Endodermal cell (in vitro differentiated cells): ENCODE measurements around the gene ITSN1. TPM values are rescaled to one million over a fixed set of nuclear protein-coding genes. Genes with fewer than 3 reads are reported as not detected.

ENCODE experiments used
- DNase-seq: peaks from one replicate; pipeline ENCODE4 v3.0.0-alpha.2; 2017
- H3K27ac ChIP-seq: 2 replicates; pipeline ENCODE4 v1.5.1; 2013; ENCODE audit warnings: mild to moderate bottlenecking, low read depth, low read length, moderate library complexity
- H3K27me3 ChIP-seq: 2 replicates; pipeline ENCODE4 v1.6.1; 2013; ENCODE audit warnings: mild to moderate bottlenecking, low read length, moderate library complexity; ENCODE audit not compliant: insufficient read depth, control insufficient read depth, poor library complexity, severe bottlenecking
- H3K36me3 ChIP-seq: 2 replicates; pipeline ENCODE4 v1.7.0; 2013; ENCODE audit warnings: mild to moderate bottlenecking, low read length, moderate library complexity; ENCODE audit not compliant: control insufficient read depth, insufficient read depth
- H3K4me1 ChIP-seq: one replicate; pipeline ENCODE4 v1.7.0; 2013; ENCODE audit warnings: low read length; ENCODE audit not compliant: control insufficient read depth, insufficient read depth
- H3K4me3 ChIP-seq: 2 replicates; pipeline ENCODE4 v1.5.1; 2013; ENCODE audit warnings: mild to moderate bottlenecking, low read length, moderate library complexity
- H3K9ac ChIP-seq: 2 replicates; pipeline ENCODE4 v1.6.1; 2013; ENCODE audit warnings: mild to moderate bottlenecking, low read length, moderate library complexity; ENCODE audit not compliant: poor library complexity, severe bottlenecking; ENCODE audit errors: extremely low read depth
- H3K9me3 ChIP-seq: 2 replicates; pipeline ENCODE4 v1.6.1; 2013; ENCODE audit warnings: mild to moderate bottlenecking, low read length, moderate library complexity; ENCODE audit not compliant: control insufficient read depth
- H3K27ac Mint-ChIP-seq: 2 replicates; pipeline ENCODE4 v1.8.0; 2020; ENCODE audit warnings: mixed read lengths
- H3K27me3 Mint-ChIP-seq: 2 replicates; pipeline ENCODE4 v1.8.0; 2021; ENCODE audit warnings: mild to moderate bottlenecking, mixed read lengths; ENCODE audit not compliant: insufficient read depth
- H3K36me3 Mint-ChIP-seq: 2 replicates; pipeline ENCODE4 v1.8.0; 2020; ENCODE audit warnings: low read depth, mixed read lengths
- H3K4me1 Mint-ChIP-seq: 2 replicates; pipeline ENCODE4 v1.8.0; 2020; ENCODE audit warnings: mixed read lengths
- H3K4me3 Mint-ChIP-seq: 2 replicates; pipeline ENCODE4 v1.8.0; 2020; ENCODE audit warnings: mild to moderate bottlenecking, moderate library complexity, mixed read lengths
- H3K9me3 Mint-ChIP-seq: 2 replicates; pipeline ENCODE4 v1.8.0; 2020; ENCODE audit warnings: mild to moderate bottlenecking, mixed read lengths
- CTCF ChIP-seq: fragments of 200-600 bp; sonication (generic); conservative IDR thresholded peaks from 2 replicates; pipeline ENCODE4 v1.5.0; 2021; ENCODE audit warnings: antibody characterized with exemption, mild to moderate bottlenecking
- WGBS, 2 experiments: methylation state at CpG; one replicate each; pipeline versions ENCODE4 v1.1.5 to v1.1.7; 2013; ENCODE audit warnings: missing lambda C conversion rate in 2 of 2, mixed read lengths in 1 of 2; ENCODE audit not compliant: insufficient coverage in 1 of 2, insufficient read length in 1 of 2; 5-methylcytosine and 5-hydroxymethylcytosine counted together
- total RNA-seq, 2 donors: library from RNA; stranded (reverse); fragmentation: NEBNext Ultra II Directional in 1 of 2; extraction: Animal tissue kit (Norgen Biotek cat#: 25700) in 1 of 2; gene quantifications; 2 replicates in 1 of 2; 3 replicates in 1 of 2; pipeline ENCODE4 v1.2.1, GENCODE V29; 2021

ITSN1 gene
- total RNA-seq, 2 donors from 2014 or later, result 89.6 to 104 TPM

- Mint-ChIP-seq H3K36me3 (peaks cover 31% of the 10 kb centered on the region), H3K4me3 (no peak overlapping the region), H3K9me3 (peaks cover 16% of the 10 kb centered on the region), H3K27me3 (peaks cover 6% of the 10 kb centered on the region), H3K4me1 (peaks cover 12% of the 10 kb centered on the region), H3K27ac (no peak overlapping the region)
- no peak overlapping the region for H3K4me3 ChIP-seq
- peaks cover 6% of the 10 kb centered on the region for H3K4me1 ChIP-seq
- DNase-seq, result no peak
- H3K27me3 ChIP-seq, result peaks cover 49% of the 10 kb centered on the region
- peak overlapping the region; percentile 40 for H3K27ac ChIP-seq
- H3K9ac ChIP-seq, result no peak overlapping the region
- no peaks in the 10 kb centered on the region for H3K36me3 ChIP-seq
- peaks cover 17% of the 10 kb centered on the region for H3K9me3 ChIP-seq
- no peak for TF ChIP-seq CTCF
Measured at GRCh38 chr21:33942426-33942825, 300.1 kb downstream of the ITSN1 start.

GRCh38 chr21:33943293-33943692, 301.0 kb downstream of the ITSN1 start:
- no peak for TF ChIP-seq CTCF
- H3K9me3 ChIP-seq, result peaks cover 17% of the 10 kb centered on the region
- no peak overlapping the region for H3K4me3 Mint-ChIP-seq
- H3K36me3 ChIP-seq, result no peaks in the 10 kb centered on the region
- H3K36me3 Mint-ChIP-seq, result peaks cover 31% of the 10 kb centered on the region
- peaks cover 19% of the 10 kb centered on the region for H3K4me1 Mint-ChIP-seq
- peaks cover 9% of the 10 kb centered on the region for H3K4me1 ChIP-seq
- 92 to 100% methylated on average over 2 of the region's 2 CpGs for WGBS, 2 experiments
- H3K9ac ChIP-seq, result no peak overlapping the region
- H3K4me3 ChIP-seq, result no peak overlapping the region
- DNase-seq, result no peak
- no peak overlapping the region for H3K27ac Mint-ChIP-seq
- no peak overlapping the region for H3K27ac ChIP-seq
- peaks cover 16% of the 10 kb centered on the region for H3K9me3 Mint-ChIP-seq
- peaks cover 6% of the 10 kb centered on the region for H3K27me3 Mint-ChIP-seq
- H3K27me3 ChIP-seq, result peaks cover 49% of the 10 kb centered on the region

- peaks cover 49% of the 10 kb centered on the region for H3K27me3 ChIP-seq
- Mint-ChIP-seq H3K27ac (no peak overlapping the region), H3K36me3 (peaks cover 23% of the 10 kb centered on the region), H3K4me3 (no peak overlapping the region), H3K27me3 (peaks cover 6% of the 10 kb centered on the region), H3K4me1 (peaks cover 23% of the 10 kb centered on the region), H3K9me3 (peaks cover 16% of the 10 kb centered on the region)
- DNase-seq, result no peak
- 89 to 100% methylated on average over 1 of the region's 1 CpG for WGBS, 2 experiments
- H3K4me1 ChIP-seq, result peaks cover 9% of the 10 kb centered on the region
- no peak for TF ChIP-seq CTCF
- H3K9ac ChIP-seq, result no peak overlapping the region
- H3K9me3 ChIP-seq, result peaks cover 17% of the 10 kb centered on the region
- H3K36me3 ChIP-seq, result no peaks in the 10 kb centered on the region
- peak overlapping the region; percentile 42 for H3K4me3 ChIP-seq
- no peak overlapping the region for H3K27ac ChIP-seq
Measured at GRCh38 chr21:33944185-33944763, 302.0 kb downstream of the ITSN1 start.
